Motor neuron (in vitro differentiated cells): ENCODE results near the gene SCN5A. TPM values are rescaled to one million over a fixed set of nuclear protein-coding genes. Genes with fewer than 3 reads are reported as not detected.

ENCODE experiments used
- ATAC-seq, 8 experiments: fragments of 200-7000 bp; cut with Tn5 transposase; replicated peaks in 6 of 8; 2 replicates each; pipeline ENCODE4 v1.8.0; 2021; ENCODE audit warnings: mild to moderate bottlenecking in 8 of 8, moderate library complexity in 8 of 8
- H3K27ac ChIP-seq, 2 donors: fragments of 250-450 bp; sonication (Bioruptor Pico); 2 replicates each; pipeline ENCODE4 v1.9.0; 2021; ENCODE audit warnings: antibody characterized with exemption in 2 of 2, mild to moderate bottlenecking in 2 of 2, moderate library complexity in 1 of 2
- H3K4me1 ChIP-seq, 2 donors: fragments of 250-450 bp; sonication (Bioruptor Pico); replicated peaks in 1 of 2; 2 replicates each; pipeline ENCODE4 v1.6.1; 2021; ENCODE audit warnings: antibody characterized with exemption in 2 of 2, mild to moderate bottlenecking in 2 of 2, moderate library complexity in 1 of 2
- H3K4me3 ChIP-seq, 5 donors: fragments of 250-450 bp; sonication (Bioruptor Pico); 2 replicates each; pipeline ENCODE4 v1.9.0; 2021; ENCODE audit warnings: antibody characterized with exemption in 5 of 5, mild to moderate bottlenecking in 5 of 5, moderate library complexity in 4 of 5
- WGBS, 10 experiments: fragments of 450-650 bp; shearing (Covaris generic); methylation state at CpG; one replicate each; pipeline ENCODE4 v1.0.0; 2022; 5-methylcytosine and 5-hydroxymethylcytosine counted together
- in situ Hi-C, 9 experiments: fragments of 400-800 bp; cut with MboI; loops; one replicate each; pipeline ENCODE4 v1.15.0; 2021; ENCODE audit warnings: low sequenced_read_pairs in 9 of 9, low pct_unique_long_range_greater_than_20kb in 2 of 9; ENCODE audit not compliant: unreplicated experiment in 9 of 9
- total RNA-seq, 8 experiments: library from RNA; unstranded; fragments of 300-600 nt; gene quantifications; 2 replicates each; pipeline versions ENCODE4 v1.2.3 to v1.2.4, GENCODE V29; 2022

The SCN5A gene
- total RNA-seq, 8 experiments from 2014 or later: 0.11 to 2.8 (median 0.58) TPM

DNA sequence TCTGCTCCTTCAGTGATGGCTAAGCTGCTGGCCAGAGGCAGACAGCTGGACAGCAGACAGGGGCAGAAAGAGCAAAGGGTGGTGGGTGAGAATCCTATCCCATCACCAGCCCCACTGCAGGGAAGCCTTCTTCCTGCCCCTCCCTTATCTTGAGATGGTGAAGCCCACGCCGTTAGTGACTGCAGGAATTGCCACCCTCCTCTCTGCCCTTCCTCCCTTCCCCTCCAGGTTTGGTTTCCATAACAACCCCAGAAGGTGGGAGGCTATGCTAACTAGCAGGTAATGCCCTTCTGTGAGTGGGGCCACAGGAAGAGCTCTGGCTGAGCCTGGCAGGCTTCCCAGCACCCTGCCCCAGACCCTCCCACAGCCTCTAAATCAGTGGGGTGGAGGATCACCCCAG, 32.8 kb downstream of the SCN5A start:
- no peak for ATAC-seq
- H3K4me3 ChIP-seq: no peak overlapping the region
- H3K27ac ChIP-seq: no peak overlapping the region
- no peaks in the 10 kb centered on the region for H3K4me1 ChIP-seq
- in situ Hi-C loops: no loop called here
- 49 to 80% (median 60%) methylated on average over 1 to 2 of the region's 2 CpGs; no CpG with 5 or more reads in 7 of the 10 experiments for WGBS, 10 experiments

DNA sequence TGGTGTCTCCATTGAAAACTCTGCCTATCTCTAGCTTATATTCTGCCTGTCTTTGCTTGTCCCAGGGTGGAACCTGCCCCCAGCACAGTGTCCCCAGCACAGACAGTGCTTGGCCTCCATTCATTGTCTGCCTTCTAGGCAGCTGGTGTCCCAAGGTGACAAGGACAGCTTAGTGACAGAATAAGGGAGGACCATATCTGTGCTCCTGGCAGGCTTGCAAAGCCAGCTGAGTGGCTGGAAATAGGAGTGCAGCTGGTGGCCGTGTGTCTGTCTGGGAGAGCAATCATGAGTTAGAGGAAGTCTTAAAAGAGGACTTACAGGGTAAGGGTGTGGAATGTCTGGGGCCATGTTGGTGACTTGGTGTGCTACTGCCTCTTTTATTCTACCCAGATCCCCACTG, 33.4 kb downstream of the SCN5A start:
- WGBS, 10 experiments: 0% methylated on average over 1 of the region's 1 CpG; no CpG with 5 or more reads in 9 of the 10 experiments
- no peak overlapping the region for H3K27ac ChIP-seq
- H3K4me1 ChIP-seq: no peaks in the 10 kb centered on the region
- in situ Hi-C loops: no loop called here
- no peak for ATAC-seq
- no peak overlapping the region for H3K4me3 ChIP-seq

DNA sequence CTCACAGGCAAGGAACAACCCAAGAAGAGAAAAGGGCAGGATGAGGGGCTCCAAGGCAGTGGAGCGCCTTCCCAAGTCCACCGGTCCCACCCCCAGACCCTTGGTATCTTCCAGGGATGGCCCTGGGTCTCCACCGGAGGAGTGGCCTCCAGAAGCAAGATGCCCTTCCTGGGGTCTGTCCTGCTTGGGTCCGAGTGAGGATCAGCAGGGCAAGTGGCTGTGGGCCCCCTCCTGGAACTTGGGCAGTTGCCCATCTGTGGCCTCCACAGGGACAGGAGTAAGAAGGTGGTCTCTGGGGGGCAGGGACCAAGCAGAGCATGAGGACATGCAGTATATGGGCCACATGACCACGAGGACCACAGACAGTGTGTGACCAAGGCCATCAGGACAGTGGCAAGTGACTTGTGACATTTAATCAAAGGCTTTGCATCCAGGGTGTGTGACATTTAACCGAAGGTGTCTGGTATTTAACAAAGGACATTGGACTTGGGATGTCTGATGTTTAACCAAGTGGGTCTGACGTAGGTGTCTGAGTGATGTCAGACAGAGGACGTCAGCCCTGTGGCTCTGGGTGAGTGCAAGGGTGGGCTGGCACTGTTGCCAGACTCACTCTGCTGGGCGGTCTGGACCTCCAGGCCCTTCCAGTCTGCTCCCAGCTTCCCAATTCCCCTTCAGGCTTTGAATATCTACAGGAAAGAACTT, 34.7 kb downstream of the SCN5A start:
- in situ Hi-C loops: no loop called here
- Histone ChIP-seq H3K4me1 (no peaks in the 10 kb centered on the region), H3K4me3 (no peak overlapping the region), H3K27ac (no peak overlapping the region)
- ATAC-seq: no peak
- WGBS, 10 experiments: 14 to 100% (median 79%) methylated on average over 1 to 7 of the region's 9 CpGs; no CpG with 5 or more reads in 4 of the 10 experiments

DNA sequence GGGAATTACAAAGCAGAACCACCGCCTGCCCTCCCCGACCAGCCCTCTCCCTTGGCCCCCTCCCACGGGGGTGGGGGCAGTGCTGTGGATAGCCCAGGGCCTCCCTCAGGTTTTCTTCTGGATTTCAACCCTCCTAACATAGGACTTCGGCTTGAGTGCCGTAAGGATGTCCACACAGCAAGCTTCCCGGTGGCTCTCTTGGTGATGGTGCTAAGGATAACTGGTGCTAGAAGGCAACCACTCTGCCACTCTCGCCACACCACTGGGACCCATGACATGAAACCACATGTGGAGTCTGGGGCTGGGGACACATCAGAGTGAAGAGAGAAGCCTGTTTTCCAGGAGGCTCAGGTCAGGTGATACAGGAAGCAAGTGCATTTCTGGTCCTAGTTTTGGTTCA, 35.4 kb downstream of the SCN5A start:
- 60 to 100% (median 80%) methylated on average over 1 to 4 of the region's 7 CpGs; no CpG with 5 or more reads in 6 of the 10 experiments for WGBS, 10 experiments
- H3K4me1 ChIP-seq: no peaks in the 10 kb centered on the region
- ATAC-seq: no peak
- no peak overlapping the region for H3K27ac ChIP-seq
- no peak overlapping the region for H3K4me3 ChIP-seq
- in situ Hi-C loops: no loop called here

GRCh38 chr3:38613426-38613825, 36.1 kb downstream of the SCN5A start:
- no peak for ATAC-seq
- Histone ChIP-seq H3K4me1 (no peaks in the 10 kb centered on the region), H3K27ac (no peak overlapping the region), H3K4me3 (no peak overlapping the region)
- 40 to 83% (median 81%) methylated on average over 1 to 5 of the region's 5 CpGs; no CpG with 5 or more reads in 3 of the 10 experiments for WGBS, 10 experiments
- in situ Hi-C loops: no loop called here

DNA sequence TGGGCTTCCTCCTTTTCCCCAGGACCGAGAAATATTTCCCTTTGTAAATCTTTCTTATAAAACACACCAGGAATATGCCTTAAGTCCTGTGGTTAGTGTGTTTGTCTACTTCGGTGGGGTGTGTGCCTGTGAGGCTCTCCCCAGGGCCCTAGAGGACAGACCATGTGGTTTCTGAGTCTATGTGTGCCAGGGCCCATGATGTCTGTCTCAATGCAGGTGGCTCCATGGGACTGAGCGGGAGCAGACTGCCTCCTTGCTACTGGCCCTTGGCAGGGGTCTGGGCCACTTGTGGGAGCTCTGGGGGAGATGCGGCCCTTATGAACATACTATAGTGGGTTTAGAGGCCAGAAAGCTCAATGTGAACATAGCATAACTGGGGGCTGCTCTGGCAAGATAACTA, 37.6 kb downstream of the SCN5A start:
- in situ Hi-C loops: no loop called here
- Histone ChIP-seq H3K4me1 (no peaks in the 10 kb centered on the region), H3K4me3 (no peak overlapping the region), H3K27ac (no peak overlapping the region)
- WGBS, 10 experiments: 20 to 90% (median 80%) methylated on average over 2 to 4 of the region's 4 CpGs; no CpG with 5 or more reads in 7 of the 10 experiments
- ATAC-seq: no peak

GRCh38 chr3:38610934-38611333, 38.6 kb downstream of the SCN5A start:
- in situ Hi-C loops: no loop called here
- Histone ChIP-seq H3K4me1 (no peaks in the 10 kb centered on the region), H3K4me3 (no peak overlapping the region), H3K27ac (no peak overlapping the region)
- WGBS, 10 experiments: 71 to 100% (median 90%) methylated on average over 1 to 3 of the region's 5 CpGs; no CpG with 5 or more reads in 5 of the 10 experiments
- ATAC-seq: no peak

DNA sequence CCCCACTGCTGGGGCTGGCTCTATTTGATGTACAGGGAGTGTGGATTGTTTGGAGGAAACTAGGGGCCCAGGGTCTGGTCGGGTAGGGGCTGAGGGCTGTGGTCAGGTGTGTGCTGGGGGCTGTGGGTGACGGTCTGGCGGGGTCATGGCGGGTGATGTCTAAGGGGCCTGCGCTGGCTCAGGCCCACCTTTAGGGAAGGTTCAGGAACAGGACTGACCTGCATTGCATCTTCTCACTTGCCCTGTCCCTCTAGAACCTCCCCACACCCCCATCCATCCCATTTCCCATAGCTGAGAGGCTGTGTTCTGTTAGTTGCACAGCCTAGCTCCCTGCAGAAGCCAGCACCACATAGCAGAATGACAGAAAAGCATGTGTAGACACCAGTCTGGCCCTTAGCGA, 39.1 kb downstream of the SCN5A start:
- in situ Hi-C loops: no loop called here
- ATAC-seq: no peak
- no peak overlapping the region for H3K4me3 ChIP-seq

GRCh38 chr3:38609386-38610111, 39.9 kb downstream of the SCN5A start:
- Histone ChIP-seq H3K4me1 (no peaks in the 10 kb centered on the region), H3K4me3 (no peak overlapping the region), H3K27ac (no peak overlapping the region)
- in situ Hi-C loops: no loop called here
- WGBS, 10 experiments: 40 to 100% (median 90%) methylated on average over 1 to 11 of the region's 21 CpGs; no CpG with 5 or more reads in 3 of the 10 experiments
- no peak for ATAC-seq

More for the DNA sequence above, 39.1 kb downstream of the SCN5A start:
- Histone ChIP-seq H3K27ac (no peak overlapping the region), H3K4me1 (no peaks in the 10 kb centered on the region)
- 0 to 90% methylated on average over 1 to 2 of the region's 6 CpGs; no CpG with 5 or more reads in 8 of the 10 experiments for WGBS, 10 experiments

DNA sequence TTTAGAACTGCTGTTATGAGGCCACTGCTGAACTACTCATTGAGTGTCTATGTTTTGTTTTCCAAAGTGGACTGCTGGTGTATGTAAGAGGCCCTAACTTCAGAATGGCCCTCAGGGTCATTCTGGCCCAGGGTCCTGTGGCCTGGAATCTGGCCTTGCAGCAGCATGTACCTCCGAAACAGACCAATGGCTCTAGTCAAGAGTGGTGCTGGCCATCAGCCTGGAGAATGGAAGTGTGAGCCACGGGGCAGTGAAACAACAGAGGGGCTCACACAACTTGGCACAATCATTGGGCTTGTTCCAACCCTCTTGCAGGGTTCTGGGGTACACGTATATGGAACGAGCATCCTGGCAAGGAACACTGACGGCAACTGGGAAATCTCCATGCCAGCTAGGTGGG, 40.5 kb downstream of the SCN5A start:
- ATAC-seq: no peak
- 40 to 95% methylated on average over 1 to 3 of the region's 5 CpGs; no CpG with 5 or more reads in 8 of the 10 experiments for WGBS, 10 experiments
- no peaks in the 10 kb centered on the region for H3K4me1 ChIP-seq
- in situ Hi-C loops: no loop called here
- H3K27ac ChIP-seq: no peak overlapping the region
- no peak overlapping the region for H3K4me3 ChIP-seq

DNA sequence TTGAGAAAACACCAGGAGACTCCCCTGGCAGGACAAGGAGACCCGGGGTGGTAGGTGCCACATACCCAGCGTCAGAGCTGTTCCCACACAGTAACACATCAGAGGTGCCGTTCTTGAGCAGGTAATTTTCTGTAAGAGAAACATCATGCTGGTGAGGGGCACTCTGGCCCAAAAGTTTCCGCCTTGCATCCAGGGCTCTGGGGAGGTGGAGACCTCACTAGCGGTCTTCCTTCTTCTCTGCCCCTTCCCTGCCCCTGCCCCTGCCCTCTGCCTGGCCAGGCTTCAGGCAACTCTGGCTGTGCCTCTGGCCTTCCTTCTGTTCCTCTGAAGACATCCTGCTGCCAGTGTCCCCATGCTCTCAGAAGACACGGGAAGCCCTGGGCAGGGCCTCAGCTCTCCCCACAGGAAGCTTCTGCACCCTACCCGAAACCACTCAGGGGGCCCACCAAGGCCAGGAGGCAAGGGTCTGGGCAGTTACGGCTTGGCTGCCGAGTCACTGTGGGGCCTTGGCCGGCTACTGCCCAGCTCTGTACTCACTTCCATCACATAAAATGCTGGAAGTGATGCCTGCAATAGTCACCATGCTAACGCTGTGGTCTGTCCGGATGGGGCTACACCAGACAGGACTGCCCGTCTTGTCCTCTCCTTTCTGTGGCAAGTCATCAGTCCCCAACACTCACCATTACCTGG, 41.3 kb downstream of the SCN5A start:
- no peak overlapping the region for H3K27ac ChIP-seq
- in situ Hi-C loops: no loop called here
- no peak for ATAC-seq
- H3K4me1 ChIP-seq: no peaks in the 10 kb centered on the region
- H3K4me3 ChIP-seq: no peak overlapping the region
- WGBS, 10 experiments: 40 to 100% (median 74%) methylated on average over 1 to 5 of the region's 13 CpGs; no CpG with 5 or more reads in 4 of the 10 experiments

DNA sequence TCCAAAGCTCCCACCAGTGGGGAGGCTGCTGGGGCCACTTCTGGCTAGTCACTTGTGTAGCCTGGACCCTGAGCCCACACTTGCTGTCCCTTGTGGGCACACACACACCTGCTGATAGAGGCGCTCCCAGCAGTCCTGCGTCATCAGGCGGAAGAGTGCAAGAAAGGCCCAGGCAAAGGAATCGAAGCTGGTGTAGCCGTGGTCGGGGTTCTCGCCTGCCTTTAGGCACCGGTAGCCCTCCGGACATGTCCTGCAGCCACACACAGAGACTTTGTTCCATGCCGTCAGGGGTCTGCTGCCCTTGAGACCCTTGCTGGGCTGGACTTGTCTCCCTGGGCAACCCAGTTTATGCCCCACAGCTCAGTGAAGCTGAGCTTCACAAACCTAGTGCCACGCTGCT, 42.9 kb downstream of the SCN5A start:
- 48 to 100% (median 66%) methylated on average over 1 to 5 of the region's 11 CpGs; no CpG with 5 or more reads in 6 of the 10 experiments for WGBS, 10 experiments
- no peak for ATAC-seq
- Histone ChIP-seq H3K4me3 (no peak overlapping the region), H3K4me1 (no peaks in the 10 kb centered on the region), H3K27ac (no peak overlapping the region)
- in situ Hi-C loops: no loop called here

DNA sequence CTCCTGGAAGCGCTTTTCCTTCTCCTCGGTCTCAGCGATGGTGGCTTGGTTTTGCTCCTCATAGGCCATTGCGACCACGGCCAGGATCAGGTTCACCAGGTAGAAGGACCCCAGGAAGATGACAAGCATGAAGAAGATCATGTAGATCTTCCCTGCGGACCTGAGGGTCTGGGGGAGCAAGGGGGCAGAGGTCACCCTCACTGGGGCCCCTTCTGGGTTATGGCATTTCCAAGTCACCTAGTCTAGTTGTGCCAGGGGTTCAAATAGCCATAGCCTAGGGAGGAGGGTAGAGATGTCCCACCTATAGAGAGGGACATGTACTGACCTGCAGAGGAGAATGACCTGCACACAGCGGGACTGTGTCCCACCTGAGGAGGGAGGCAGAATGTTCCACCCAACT, 43.5 kb downstream of the SCN5A start:
- Histone ChIP-seq H3K27ac (no peak overlapping the region), H3K4me1 (no peaks in the 10 kb centered on the region), H3K4me3 (no peak overlapping the region)
- in situ Hi-C loops: no loop called here
- ATAC-seq: no peak
- WGBS, 10 experiments: 40 to 96% (median 80%) methylated on average over 1 to 5 of the region's 7 CpGs; no CpG with 5 or more reads in 5 of the 10 experiments
